DMS114 treated with DMSO at 0.1 percent for 48 hours (cell line): Measurements from ENCODE around the gene EYS.
"Not testable (repeated sequence)": the region's sequence is repeated elsewhere in the genome, so short reads cannot be mapped to it uniquely, and the experiment has no call there.

Experiments used
- DNase-seq: peaks from one replicate; lab custom pipeline; 2025; ENCODE audit not compliant: unreplicated experiment; lab: John Stamatoyannopoulos, UW

The EYS gene

GRCh38 chr6:63882208-63882607 is 1824.8 kb downstream of the EYS start:
- DNase-seq: no peak

- DNase-seq: no peak
Measured at GRCh38 chr6:63881791-63882190, 1825.2 kb downstream of the EYS start.

- no peak for DNase-seq
Measured at GRCh38 chr6:63872233-63872632, 1834.8 kb downstream of the EYS start.

GRCh38 chr6:63868351-63868750 is 1838.7 kb downstream of the EYS start:
- DNase-seq: no peak

GRCh38 chr6:63864671-63865318 is 1842.2 kb downstream of the EYS start:
- DNase-seq: no peak

- no peak for DNase-seq
Measured at GRCh38 chr6:63864061-63864460, 1843.0 kb downstream of the EYS start.

- DNase-seq: no peak
Measured at GRCh38 chr6:63862486-63863198, 1844.4 kb downstream of the EYS start.

- DNase-seq: no peak
Measured at GRCh38 chr6:63859528-63859927, 1847.5 kb downstream of the EYS start.

GRCh38 chr6:63858691-63859090 is 1848.3 kb downstream of the EYS start:
- DNase-seq: no peak

GRCh38 chr6:63856271-63856670 is 1850.8 kb downstream of the EYS start:
- DNase-seq: no peak

- no peak for DNase-seq
Measured at GRCh38 chr6:63844287-63844686, 1862.7 kb downstream of the EYS start.

- DNase-seq: no peak
Measured at GRCh38 chr6:63839485-63839884, 1867.5 kb downstream of the EYS start.

GRCh38 chr6:63828678-63829077 is 1878.3 kb downstream of the EYS start:
- not testable (repeated sequence) for DNase-seq

GRCh38 chr6:63824722-63825121 is 1882.3 kb downstream of the EYS start:
- no peak for DNase-seq

GRCh38 chr6:63821442-63821841 is 1885.6 kb downstream of the EYS start:
- no peak for DNase-seq

- DNase-seq: no peak
Measured at GRCh38 chr6:63819831-63820230, 1887.2 kb downstream of the EYS start.

GRCh38 chr6:63817492-63818050 is 1889.5 kb downstream of the EYS start:
- no peak for DNase-seq

- no peak for DNase-seq
Measured at GRCh38 chr6:63816982-63817436, 1890.0 kb downstream of the EYS start.

- no peak for DNase-seq
Measured at GRCh38 chr6:63816401-63816981, 1890.5 kb downstream of the EYS start.

- no peak for DNase-seq
Measured at GRCh38 chr6:63814459-63814858, 1892.6 kb downstream of the EYS start.

- no peak for DNase-seq
Measured at GRCh38 chr6:63813566-63814120, 1893.4 kb downstream of the EYS start.

- no peak for DNase-seq
Measured at GRCh38 chr6:63808576-63808975, 1898.5 kb downstream of the EYS start.
